ENCODE measurements around the gene ASTN2.

The ASTN2 gene

GRCh38 chr9:117355542-117355941, 59.3 kb downstream of the ASTN2 start:
- DNase-seq: no peak

DNA sequence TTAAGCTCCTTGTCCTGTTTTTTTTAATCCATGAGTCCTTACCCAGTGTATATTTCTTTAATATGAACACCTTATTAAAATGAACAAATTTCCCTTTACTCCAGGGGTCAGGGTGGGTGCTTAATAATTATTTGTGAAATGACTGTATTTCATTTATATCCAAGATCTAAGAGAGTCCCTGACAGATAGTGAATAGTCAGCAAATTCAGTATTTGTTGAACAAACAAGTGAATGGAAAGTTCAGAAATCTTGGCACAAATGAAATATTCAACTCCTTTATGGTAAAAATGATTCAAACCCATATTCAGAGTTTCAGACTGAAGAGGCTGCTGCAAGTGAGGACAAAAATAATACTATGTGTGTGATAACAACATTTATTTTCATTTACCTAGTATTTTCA, 59.9 kb downstream of the ASTN2 start:
- no peak for DNase-seq

- DNase-seq: no peak
Observed at GRCh38 chr9:117354244-117354847, 60.5 kb downstream of the ASTN2 start.

DNA sequence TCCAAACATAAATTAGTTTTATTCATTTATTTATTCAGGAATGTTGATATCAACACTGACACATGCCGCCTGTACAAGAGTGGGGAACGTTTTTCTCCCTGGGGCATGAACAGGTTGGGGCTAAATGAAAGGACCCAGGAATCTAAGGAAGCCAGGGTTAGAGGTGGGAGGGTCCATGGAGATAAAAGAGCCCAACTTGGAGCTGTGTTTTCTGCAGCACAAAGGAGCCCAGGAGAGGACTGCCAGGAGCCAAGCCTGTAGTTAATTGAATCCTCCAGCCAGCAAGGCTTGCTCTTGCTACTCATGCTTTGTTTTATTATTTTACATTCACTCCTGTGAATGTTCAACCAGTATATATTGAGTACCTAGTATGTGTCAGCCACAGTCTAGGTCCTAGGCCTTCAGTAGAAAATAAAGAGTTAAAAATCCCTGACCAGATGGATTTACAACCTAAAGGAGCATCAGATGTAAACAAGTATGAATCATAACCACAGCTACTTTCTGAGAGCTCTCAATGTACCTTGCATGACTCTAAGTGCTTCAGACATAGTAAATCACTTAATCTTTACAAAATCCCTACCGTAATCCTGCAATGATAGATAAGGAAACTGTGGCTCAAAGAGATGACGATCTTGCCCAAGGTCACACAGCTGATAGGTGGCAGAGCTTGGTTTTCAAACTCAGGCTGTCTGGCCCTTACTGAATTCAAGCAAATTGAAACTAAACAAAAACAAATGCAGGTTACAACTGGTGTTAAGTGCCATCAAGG, 69.8 kb downstream of the ASTN2 start:
- DNase-seq: no peak

DNA sequence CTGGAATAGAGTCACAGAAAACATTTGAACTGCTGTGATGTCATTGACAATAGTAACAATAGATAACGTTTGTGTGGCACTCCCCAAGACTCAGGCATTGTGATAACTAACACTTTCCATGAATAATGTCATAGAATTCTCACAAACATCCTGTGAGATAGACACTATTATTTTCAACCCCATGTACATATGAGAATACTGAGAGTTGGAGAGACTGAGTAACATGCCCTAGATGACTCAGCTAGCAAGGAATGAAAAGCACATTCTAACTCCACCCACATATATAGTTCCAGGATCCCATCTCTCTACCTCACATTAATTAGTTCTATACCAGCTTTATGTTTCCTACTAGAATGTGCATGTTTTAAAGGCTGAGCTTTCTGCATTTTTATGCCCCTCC, 71.4 kb downstream of the ASTN2 start:
- no peak for DNase-seq

GRCh38 chr9:117341151-117341550, 73.7 kb downstream of the ASTN2 start:
- no peak for DNase-seq

DNA sequence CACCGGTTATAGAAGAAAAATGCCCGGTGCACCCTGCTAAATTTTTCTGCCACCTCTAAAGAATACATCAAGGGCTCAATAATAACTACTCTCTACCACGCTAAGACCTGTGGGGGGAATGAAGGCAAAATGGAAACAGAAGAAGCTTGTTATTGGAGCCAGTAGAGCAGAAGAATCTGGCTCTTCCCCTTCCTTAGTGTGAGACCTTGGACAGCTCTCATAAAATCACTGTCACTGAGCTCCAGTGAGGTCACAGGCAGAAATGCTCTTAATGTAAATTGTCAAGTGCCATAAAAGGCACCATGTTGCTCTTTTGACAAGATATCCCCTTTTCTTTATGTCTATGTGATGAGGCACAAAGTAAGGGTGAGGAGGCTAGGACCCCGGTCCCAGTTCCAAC, 74.4 kb downstream of the ASTN2 start:
- no peak for DNase-seq

DNA sequence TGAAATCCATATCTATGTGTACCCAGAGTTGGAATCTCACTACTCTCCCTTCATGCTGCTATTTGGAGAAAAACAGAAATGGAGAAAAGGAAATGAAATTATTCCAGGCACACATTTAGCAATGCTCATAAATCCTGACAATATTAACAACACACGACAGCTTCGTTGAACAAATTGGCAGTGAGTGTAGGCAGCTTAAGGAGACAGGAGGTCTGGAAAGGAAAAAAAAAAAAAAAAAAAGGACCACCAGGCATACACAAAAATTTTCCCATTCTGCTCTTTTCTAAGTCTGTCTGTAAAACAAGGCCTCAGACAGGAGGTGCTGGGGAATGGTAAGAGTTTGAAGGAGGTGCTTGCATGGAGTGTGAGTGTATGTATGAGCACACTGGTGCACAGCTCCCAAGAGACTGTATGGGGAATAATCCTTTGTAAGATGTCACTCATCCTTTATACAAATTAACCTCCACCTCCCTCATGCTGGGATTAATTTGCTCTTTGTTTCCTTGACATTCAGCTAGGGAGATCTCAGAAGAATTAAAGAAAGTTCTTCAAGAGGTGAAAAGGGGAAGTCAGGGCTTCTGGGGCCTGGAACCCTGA, 78.9 kb downstream of the ASTN2 start:
- no peak for DNase-seq

- no peak for DNase-seq
Observed at GRCh38 chr9:117334101-117334500, 80.8 kb downstream of the ASTN2 start.

DNA sequence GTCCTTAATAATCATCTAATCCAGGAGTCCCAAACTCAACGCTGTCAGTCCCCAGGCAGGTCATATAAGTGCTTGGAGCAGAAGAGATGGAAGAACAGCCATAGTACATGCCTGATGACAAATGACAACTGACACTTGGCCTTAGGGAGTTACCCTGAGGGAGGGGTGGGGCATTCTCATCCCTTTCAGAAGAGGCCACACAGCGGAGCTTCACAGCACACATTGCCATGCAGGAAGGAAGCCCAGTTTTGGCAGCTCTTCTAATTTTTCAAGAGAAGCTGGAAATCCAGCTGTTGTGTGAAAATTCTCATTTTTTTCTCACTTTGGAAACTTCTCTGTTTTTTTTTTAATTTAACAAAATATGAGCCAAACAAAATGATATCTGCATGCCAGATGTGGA, 89.0 kb downstream of the ASTN2 start:
- no peak for DNase-seq

- DNase-seq: no peak
Observed at GRCh38 chr9:117325110-117325731, 89.6 kb downstream of the ASTN2 start.

DNA sequence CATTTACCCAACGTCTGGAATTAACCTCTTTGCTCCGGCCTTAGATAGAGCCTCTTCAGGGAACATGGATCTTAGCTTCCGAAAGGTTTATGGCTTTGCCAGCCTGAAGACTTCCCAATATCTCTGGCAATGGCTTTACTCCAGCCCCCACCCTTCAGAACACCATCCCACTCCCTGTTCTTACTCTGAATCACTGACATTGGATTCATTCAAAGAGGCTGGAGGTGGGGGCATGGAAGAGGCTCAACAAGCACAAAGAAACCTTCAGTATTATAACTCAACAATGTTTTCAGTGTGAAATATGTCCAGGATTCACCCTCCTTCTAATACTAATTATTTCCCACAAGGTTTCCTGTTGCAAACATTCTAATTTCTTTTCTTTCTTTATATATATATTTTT, 91.5 kb downstream of the ASTN2 start:
- DNase-seq: no peak

DNA sequence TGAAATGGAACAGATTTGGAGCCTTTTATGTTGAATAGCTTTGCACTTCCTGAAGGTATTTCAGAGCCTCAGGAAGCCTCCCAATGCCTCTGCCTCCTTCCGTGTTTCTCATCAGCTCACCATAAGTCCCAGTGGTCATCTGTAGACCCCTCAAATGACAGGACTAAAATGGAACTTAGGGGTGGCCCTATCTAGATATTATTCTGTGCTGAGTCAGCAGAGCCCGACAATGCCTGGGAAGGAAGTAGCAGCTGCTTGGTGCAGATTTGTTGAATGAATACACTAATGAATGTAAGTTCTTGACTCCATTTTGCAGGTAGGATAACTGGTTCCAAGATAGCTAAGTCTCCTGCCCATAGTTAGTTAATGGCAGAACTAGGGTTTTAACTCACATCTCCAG, 97.7 kb downstream of the ASTN2 start:
- DNase-seq: no peak

DNA sequence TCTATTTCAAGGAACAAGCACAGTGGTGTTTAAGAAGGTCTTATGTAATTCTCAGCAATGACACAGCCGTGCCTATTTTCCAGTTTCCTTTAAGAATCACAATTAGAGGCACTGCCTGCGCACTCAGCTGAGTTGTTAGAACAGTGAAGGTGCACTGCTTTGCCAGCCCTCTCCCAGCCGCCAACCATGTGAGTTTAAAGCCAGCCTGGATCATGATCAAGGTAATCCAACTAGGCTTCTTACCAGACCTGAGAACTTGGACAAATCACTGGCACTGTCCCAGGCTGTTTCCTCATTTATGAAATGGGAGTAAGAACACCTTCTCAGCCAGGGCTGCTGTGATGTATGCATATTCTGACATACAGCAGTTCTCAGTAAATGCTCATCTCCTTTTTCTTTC, 99.6 kb downstream of the ASTN2 start:
- no peak for DNase-seq

GRCh38 chr9:117313989-117314388, 100.9 kb downstream of the ASTN2 start:
- no peak for DNase-seq

GRCh38 chr9:117307701-117308100, 107.2 kb downstream of the ASTN2 start:
- DNase-seq: no peak

- DNase-seq: no peak
Observed at GRCh38 chr9:117306032-117306431, 108.8 kb downstream of the ASTN2 start.

DNA sequence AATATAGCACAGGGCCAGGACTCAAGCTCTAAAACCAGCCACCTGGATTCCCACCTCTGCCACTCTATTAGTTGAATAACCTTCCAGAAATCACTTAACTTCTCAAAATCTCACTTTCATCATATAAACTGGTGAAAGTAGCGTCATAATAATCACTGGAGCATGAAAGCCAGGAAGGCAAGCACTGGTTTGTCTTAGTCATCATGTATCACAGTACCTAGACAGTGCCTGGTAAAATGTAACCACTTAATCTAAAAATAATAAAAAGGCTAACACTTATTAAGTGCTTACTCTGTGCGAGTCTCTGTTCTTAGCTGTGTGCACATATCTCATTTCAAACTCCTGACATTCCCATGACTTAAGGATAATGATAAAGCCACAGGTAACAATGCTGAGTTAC, 109.4 kb downstream of the ASTN2 start:
- DNase-seq: no peak

- DNase-seq: no peak
Observed at GRCh38 chr9:117304549-117304948, 110.3 kb downstream of the ASTN2 start.

- DNase-seq: no peak
Observed at GRCh38 chr9:117303643-117304230, 111.1 kb downstream of the ASTN2 start.

DNA sequence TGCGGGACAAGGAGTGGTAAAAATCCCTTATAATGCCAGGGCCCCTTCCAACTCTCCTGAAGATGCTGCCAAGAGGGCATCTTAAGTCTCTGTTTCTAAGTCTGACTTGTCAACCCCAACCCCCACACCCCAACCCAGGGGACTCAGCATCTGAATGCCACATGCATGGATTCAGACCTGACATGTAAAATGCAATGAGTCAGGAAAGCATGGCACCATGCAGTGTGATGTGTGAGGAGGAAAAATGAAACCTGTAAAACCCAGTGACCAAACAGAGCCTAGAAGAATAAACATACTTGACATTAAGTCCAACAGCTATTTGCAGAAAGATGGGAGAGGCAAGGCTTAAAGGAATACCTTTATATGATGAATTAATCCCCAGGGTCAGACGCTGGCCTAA, 112.4 kb downstream of the ASTN2 start:
- DNase-seq: no peak

GRCh38 chr9:117300371-117301110, 114.3 kb downstream of the ASTN2 start:
- no peak for DNase-seq

DNA sequence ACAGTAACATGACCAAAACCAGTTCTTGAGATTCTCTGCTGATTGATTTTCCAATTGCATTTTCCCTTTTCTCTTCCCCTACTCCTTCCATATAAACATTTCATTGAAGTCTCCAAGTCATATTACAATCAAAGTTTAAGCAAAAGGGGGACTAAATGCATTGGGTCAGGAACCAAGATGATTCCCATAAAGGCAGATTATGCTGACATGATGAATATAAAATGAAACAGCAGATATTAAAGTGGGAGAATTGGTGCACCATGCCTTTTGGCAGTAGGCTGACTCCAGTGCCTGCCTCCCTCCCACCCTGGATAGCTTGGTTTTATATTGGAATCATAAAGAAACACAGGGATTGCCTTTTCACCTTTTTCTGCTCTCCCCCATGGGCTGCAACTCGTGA, 118.4 kb downstream of the ASTN2 start:
- DNase-seq: no peak

All from activated gamma-delta T cell (primary cell).